Brain microvascular endothelial cell (primary cell): ENCODE data around the gene CPNE1.

Source experiments
- DNase-seq: peaks from one replicate; pipeline ENCODE4 v3.0.0-alpha.2; 2020
- H3K27ac ChIP-seq: fragments of 250-450 bp; sonication (Bioruptor Pico); 2 replicates; pipeline ENCODE4 v1.5.1; 2020; ENCODE audit warnings: mild to moderate bottlenecking, moderate library complexity
- H3K27me3 ChIP-seq: fragments of 250-450 bp; sonication (Bioruptor Pico); replicated peaks from 2 replicates; pipeline ENCODE4 v1.5.1; 2020; ENCODE audit warnings: mild to moderate bottlenecking
- H3K36me3 ChIP-seq: fragments of 250-450 bp; sonication (Bioruptor Pico); replicated peaks from 2 replicates; pipeline ENCODE4 v1.5.1; 2020; ENCODE audit warnings: mild to moderate bottlenecking
- H3K4me3 ChIP-seq: 2 replicates; pipeline ENCODE4 v1.5.1; 2011; ENCODE audit warnings: low read depth, mild to moderate bottlenecking, control low read depth, low read length, moderate library complexity
- CTCF ChIP-seq: IDR thresholded peaks from 2 replicates; pipeline ENCODE4 v1.5.1; 2011; ENCODE audit warnings: low read depth, mild to moderate bottlenecking, moderate library complexity, low read length, control low read depth, inconsistent platforms; ENCODE audit errors: missing control alignments
- in situ Hi-C: cut with HindIII; loops from 2 replicates; pipeline ENCODE4 v1.10.0; 2017; ENCODE audit warnings: low sequenced_read_pairs, low pct_ligation_motif_present

Gene CPNE1

GRCh38 chr20:35598476-35598875 is 66.2 kb downstream of the CPNE1 start:
- DNase-seq = no peak
- in situ Hi-C loops = no loop called here
- H3K27me3 ChIP-seq = peaks cover 6% of the 10 kb centered on the region

GRCh38 chr20:35597186-35597585 is 67.5 kb downstream of the CPNE1 start:
- no peak for DNase-seq
- Histone ChIP-seq H3K36me3 (no peaks in the 10 kb centered on the region), H3K27me3 (peaks cover 6% of the 10 kb centered on the region), H3K27ac (no peak overlapping the region), H3K4me3 (no peak overlapping the region)
- in situ Hi-C loops = no loop called here
- no peak for TF ChIP-seq CTCF

More at GRCh38 chr20:35598476-35598875, 66.2 kb downstream of the CPNE1 start:
- TF ChIP-seq CTCF = no peak
- Histone ChIP-seq H3K36me3 (no peaks in the 10 kb centered on the region), H3K27ac (no peak overlapping the region), H3K4me3 (no peak overlapping the region)

DNA sequence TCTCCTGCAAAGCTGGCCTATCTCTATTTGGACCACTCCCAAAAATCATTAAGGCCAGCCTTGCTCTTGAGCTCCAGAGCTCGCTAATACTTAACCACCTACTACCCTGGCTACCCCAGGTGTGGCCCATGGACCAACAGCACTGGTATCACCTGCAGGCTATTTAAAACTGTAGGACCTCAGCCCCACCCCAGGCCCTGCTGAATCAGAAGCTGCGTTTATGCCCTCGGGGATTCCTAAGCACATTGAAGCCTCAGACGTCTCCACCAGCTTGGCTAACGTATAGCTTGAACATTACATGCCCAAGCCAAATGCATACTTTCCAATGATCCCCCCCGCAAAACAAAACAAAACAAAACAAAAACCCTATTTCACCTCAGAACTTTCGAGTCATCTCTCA is 68.8 kb downstream of the CPNE1 start:
- Histone ChIP-seq H3K27me3 (peaks cover 6% of the 10 kb centered on the region), H3K36me3 (no peaks in the 10 kb centered on the region), H3K27ac (no peak overlapping the region), H3K4me3 (no peak overlapping the region)
- DNase-seq = no peak
- in situ Hi-C loops = no loop called here
- TF ChIP-seq CTCF = no peak

DNA sequence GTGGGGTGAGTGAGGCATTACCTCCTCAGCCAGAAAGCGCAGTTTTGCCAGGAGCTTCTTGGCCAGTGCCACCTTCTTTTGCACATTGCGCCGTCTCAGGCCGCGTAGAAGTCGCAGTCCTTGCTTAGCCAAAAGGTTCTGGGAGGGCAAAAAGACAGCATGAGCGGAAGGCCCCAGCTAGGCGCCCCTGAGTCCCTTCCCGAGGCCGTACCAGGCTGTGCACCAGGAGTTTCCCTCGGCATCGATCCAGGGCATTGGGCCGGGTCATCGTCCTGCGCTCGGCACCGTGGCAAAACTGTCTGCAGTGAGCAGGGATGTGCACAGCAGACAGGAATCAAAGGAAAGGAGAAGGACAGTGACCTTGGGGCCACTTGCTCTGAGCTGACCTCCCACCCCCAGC is 69.2 kb downstream of the CPNE1 start:
- DNase-seq = no peak
- no peak overlapping the region for H3K27ac ChIP-seq
- in situ Hi-C loops = no loop called here
- H3K27me3 ChIP-seq = peaks cover 2% of the 10 kb centered on the region
- H3K4me3 ChIP-seq = no peak overlapping the region
- H3K36me3 ChIP-seq = no peaks in the 10 kb centered on the region
- no peak for TF ChIP-seq CTCF

GRCh38 chr20:35592339-35592974 is 72.2 kb downstream of the CPNE1 start:
- in situ Hi-C loops = no loop called here
- DNase-seq = no peak

More at GRCh38 chr20:35592339-35592974, 72.2 kb downstream of the CPNE1 start:
- Histone ChIP-seq H3K4me3 (no peak overlapping the region), H3K27ac (no peak overlapping the region), H3K36me3 (no peaks in the 10 kb centered on the region), H3K27me3 (no peaks in the 10 kb centered on the region)
- no peak for TF ChIP-seq CTCF
